ENCODE measurements around the gene BAHCC1.

Gene BAHCC1

GRCh38 chr17:81440051-81440471 lies 44.8 kb downstream of the BAHCC1 start:
- no peak for DNase-seq (ENCODE audit: low read depth in 3 of 3, low spot score in 1 of 3)

GRCh38 chr17:81440511-81441244 lies 45.4 kb downstream of the BAHCC1 start:
- DNase-seq (ENCODE audit: low read depth in 3 of 3, low spot score in 1 of 3), result no peak

GRCh38 chr17:81442791-81443190 lies 47.5 kb downstream of the BAHCC1 start:
- no peak for DNase-seq (ENCODE audit: low read depth in 3 of 3, low spot score in 1 of 3)

GRCh38 chr17:81443269-81443668 lies 48.0 kb downstream of the BAHCC1 start:
- DNase-seq (ENCODE audit: low read depth in 3 of 3, low spot score in 1 of 3), result no peak

GRCh38 chr17:81444610-81445339 lies 49.5 kb downstream of the BAHCC1 start:
- no peak for DNase-seq (ENCODE audit: low read depth in 3 of 3, low spot score in 1 of 3)

- no peak for DNase-seq (ENCODE audit: low read depth in 3 of 3, low spot score in 1 of 3)
Measured at GRCh38 chr17:81445642-81446503, 50.6 kb downstream of the BAHCC1 start.

- no peak for DNase-seq (ENCODE audit: low read depth in 3 of 3, low spot score in 1 of 3)
Measured at GRCh38 chr17:81447331-81447933, 52.2 kb downstream of the BAHCC1 start.

- DNase-seq (ENCODE audit: low read depth in 3 of 3, low spot score in 1 of 3), result no peak
Measured at GRCh38 chr17:81448442-81448841, 53.2 kb downstream of the BAHCC1 start.

- no peak for DNase-seq (ENCODE audit: low read depth in 3 of 3, low spot score in 1 of 3)
Measured at GRCh38 chr17:81448950-81449349, 53.7 kb downstream of the BAHCC1 start.

- DNase-seq (ENCODE audit: low read depth in 3 of 3, low spot score in 1 of 3), result no peak
Measured at GRCh38 chr17:81449351-81449750, 54.1 kb downstream of the BAHCC1 start.

- DNase-seq (ENCODE audit: low read depth in 3 of 3, low spot score in 1 of 3), result no peak
Measured at GRCh38 chr17:81451823-81452222, 56.6 kb downstream of the BAHCC1 start.

GRCh38 chr17:81452551-81452950 lies 57.3 kb downstream of the BAHCC1 start:
- no peak for DNase-seq (ENCODE audit: low read depth in 3 of 3, low spot score in 1 of 3)

GRCh38 chr17:81453076-81453475 lies 57.8 kb downstream of the BAHCC1 start:
- no peak for DNase-seq (ENCODE audit: low read depth in 3 of 3, low spot score in 1 of 3)

GRCh38 chr17:81453712-81454111 lies 58.5 kb downstream of the BAHCC1 start:
- DNase-seq (ENCODE audit: low read depth in 3 of 3, low spot score in 1 of 3), result no peak

GRCh38 chr17:81454473-81454872 lies 59.2 kb downstream of the BAHCC1 start:
- DNase-seq (ENCODE audit: low read depth in 3 of 3, low spot score in 1 of 3), result no peak

- DNase-seq (ENCODE audit: low read depth in 3 of 3, low spot score in 1 of 3), result no peak
Measured at GRCh38 chr17:81455387-81455786, 60.1 kb downstream of the BAHCC1 start.

GRCh38 chr17:81456091-81456490 lies 60.8 kb downstream of the BAHCC1 start:
- no peak for DNase-seq (ENCODE audit: low read depth in 3 of 3, low spot score in 1 of 3)

GRCh38 chr17:81456798-81457197 lies 61.5 kb downstream of the BAHCC1 start:
- no peak for DNase-seq (ENCODE audit: low read depth in 3 of 3, low spot score in 1 of 3)

- DNase-seq (ENCODE audit: low read depth in 3 of 3, low spot score in 1 of 3), result no peak
Measured at GRCh38 chr17:81457401-81457800, 62.1 kb downstream of the BAHCC1 start.

- no peak for DNase-seq (ENCODE audit: low read depth in 3 of 3, low spot score in 1 of 3)
Measured at GRCh38 chr17:81457917-81458555, 62.8 kb downstream of the BAHCC1 start.

GRCh38 chr17:81458628-81459027 lies 63.4 kb downstream of the BAHCC1 start:
- no peak for DNase-seq (ENCODE audit: low read depth in 3 of 3, low spot score in 1 of 3)

Data from stimulated activated CD4-positive, alpha-beta T cell treated with anti-CD3 and anti-CD28 coated beads, TNF-alpha, amount 100 ng/mL, for 1 hour (primary cell).